D721Med (cell line): Measurements from ENCODE around the gene SH3RF3.

Experiments used
- DNase-seq: peaks from one replicate; pipeline ENCODE4 v3.0.0; 2011; ENCODE audit warnings: low spot score; ENCODE audit not compliant: insufficient read length
- FAIRE-seq: peaks from 2 replicates; lab custom pipeline; 2011; peaks lifted over from hg19 to GRCh38; lab: Jason Lieb, UNC
- TF ChIP-seq, protein P1 (sequence below): IDR thresholded peaks from 2 replicates; pipeline ENCODE4 v1.5.1; 2012; ENCODE audit warnings: mild to moderate bottlenecking, control low read depth; ENCODE audit not compliant: insufficient read depth; ENCODE audit errors: missing control alignments

SH3RF3 gene

DNA sequence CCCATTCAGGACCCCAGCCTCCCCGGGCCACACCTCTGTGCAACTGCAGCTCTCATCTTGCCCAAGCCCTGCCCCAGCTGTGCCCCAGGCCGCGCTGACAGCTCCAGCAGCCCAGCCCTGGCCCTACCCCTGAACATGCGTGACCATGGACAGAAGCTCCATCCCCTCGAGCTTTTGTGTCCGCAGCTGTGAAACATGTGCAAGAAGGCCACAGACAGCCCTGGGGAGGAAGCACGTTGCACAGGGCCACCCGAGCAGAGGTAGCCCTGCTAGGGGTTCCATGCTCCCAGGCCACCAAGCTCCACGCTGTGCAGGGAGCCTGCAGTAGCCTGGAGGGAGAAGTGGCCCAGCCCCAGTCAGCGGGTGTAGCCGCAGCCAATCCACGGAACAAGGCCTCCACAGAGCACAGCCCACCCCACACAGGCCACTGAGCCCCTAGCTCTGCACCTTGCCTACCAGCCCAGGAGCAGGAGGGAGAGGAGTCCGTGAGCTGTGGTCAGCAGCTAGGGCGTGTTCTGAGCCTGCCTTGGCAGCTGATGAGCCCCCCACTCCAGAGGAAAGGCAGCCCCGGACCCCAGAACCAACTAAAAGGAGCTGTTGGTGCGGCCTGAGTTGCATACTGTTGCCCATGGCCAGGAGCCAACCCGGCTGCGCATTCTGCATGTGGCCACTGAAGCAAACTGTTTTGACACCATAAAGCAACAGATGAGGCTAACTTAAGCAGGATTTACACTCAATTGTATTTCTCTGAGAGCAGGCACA lies 300.7 kb downstream of the SH3RF3 start:
- FAIRE-seq (no peak), DNase-seq (no peak)
- TF ChIP-seq, protein P1, sequence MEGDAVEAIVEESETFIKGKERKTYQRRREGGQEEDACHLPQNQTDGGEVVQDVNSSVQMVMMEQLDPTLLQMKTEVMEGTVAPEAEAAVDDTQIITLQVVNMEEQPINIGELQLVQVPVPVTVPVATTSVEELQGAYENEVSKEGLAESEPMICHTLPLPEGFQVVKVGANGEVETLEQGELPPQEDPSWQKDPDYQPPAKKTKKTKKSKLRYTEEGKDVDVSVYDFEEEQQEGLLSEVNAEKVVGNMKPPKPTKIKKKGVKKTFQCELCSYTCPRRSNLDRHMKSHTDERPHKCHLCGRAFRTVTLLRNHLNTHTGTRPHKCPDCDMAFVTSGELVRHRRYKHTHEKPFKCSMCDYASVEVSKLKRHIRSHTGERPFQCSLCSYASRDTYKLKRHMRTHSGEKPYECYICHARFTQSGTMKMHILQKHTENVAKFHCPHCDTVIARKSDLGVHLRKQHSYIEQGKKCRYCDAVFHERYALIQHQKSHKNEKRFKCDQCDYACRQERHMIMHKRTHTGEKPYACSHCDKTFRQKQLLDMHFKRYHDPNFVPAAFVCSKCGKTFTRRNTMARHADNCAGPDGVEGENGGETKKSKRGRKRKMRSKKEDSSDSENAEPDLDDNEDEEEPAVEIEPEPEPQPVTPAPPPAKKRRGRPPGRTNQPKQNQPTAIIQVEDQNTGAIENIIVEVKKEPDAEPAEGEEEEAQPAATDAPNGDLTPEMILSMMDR: no peak

DNA sequence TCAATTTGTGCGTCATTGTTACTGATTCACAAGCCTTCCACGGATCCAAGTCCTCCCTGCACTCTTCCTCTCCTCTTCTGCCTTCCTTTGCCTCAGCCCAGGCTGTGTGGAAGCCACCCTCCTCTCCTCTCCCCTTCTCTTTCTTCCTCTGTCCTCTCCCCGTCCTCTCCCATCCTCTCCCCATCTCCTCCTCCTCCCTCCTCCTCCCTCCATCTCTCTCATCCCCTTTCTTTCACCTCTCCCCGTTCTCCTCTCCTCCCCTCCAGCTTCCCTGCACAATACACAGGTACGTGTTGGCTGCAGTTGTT lies 301.3 kb downstream of the SH3RF3 start:
- no peak for DNase-seq
- TF ChIP-seq, protein P1: no peak
- no peak for FAIRE-seq

DNA sequence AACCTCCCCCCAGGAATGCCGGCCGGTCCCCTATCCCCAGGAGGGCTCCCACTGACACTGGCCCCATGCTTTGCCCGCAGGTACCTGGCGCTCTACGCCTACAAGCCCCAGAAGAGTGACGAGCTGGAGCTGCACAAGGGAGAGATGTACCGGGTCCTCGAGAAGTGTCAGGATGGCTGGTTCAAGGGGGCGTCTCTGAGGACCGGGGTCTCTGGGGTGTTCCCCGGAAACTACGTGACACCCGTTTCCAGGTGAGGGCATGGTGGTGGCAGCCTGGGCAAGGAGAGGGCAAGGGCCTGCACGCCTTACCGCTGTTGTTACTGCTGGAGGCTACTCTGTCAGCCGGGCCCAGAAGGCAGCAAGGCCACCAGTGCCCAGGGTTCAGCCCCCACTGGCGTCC lies 303.4 kb downstream of the SH3RF3 start:
- no peak for FAIRE-seq
- no peak for DNase-seq
- TF ChIP-seq, protein P1: no peak

DNA sequence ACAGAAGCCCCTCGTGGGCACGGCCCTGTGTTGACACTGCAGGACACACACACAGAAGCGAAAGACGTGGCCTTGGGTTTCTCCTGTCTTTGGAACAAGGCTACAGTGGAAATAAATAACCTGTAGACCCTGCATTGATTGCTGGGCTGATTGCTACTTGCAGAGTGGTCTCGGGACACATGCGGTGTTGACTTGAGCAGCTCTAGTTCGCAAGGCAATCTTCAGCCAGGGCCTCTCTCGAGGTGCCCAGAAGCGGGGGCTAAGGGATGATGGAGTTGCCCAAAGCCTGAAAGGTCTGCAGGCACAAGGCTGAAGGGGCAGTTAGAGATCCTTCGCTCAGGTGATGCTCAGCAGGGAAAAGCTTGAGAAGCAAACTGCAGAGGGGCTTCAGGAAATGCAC lies 304.5 kb downstream of the SH3RF3 start:
- DNase-seq: no peak
- no peak for FAIRE-seq
- TF ChIP-seq, protein P1: no peak

DNA sequence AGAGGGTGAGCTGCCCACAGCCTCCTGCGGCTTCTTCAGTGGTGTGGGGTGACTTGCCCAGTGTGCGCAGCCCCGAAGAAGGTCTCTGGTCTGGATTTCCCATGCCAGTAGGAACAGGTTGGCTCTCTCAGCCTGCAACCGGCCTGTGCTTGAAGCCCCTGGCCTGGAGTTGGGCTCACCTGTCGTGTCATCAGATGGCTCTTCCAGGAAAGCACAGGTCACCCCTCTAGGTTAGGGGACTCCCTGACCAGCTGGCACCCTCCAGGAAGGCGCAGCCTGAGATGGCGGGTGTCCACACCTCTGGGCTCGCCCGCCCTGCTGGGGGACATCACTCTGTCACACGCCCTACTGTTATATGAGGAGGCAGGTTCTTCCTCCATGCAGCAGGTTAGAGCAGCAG lies 304.9 kb downstream of the SH3RF3 start:
- TF ChIP-seq, protein P1: no peak
- DNase-seq: no peak
- no peak for FAIRE-seq

DNA sequence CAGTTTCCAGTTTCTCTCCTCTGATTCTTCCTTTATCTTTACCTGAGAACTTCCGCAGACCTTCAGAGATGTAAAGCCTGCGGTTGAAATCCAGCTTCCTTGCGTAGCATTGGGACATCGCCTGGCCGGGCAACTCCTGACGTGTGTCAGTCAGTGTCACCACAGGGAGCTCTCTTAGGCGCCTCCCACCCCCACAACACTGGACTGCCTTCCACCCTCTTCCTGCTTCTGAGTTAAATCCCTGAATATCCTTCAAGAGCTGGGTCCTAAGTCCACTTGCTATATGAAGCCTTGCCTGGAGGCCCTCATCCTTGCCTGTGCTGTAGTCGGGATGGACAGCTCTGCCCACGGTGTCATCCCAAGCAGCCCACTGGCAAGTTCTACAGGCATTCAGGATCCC lies 305.3 kb downstream of the SH3RF3 start:
- no peak for DNase-seq
- no peak for FAIRE-seq
- TF ChIP-seq, protein P1: no peak

DNA sequence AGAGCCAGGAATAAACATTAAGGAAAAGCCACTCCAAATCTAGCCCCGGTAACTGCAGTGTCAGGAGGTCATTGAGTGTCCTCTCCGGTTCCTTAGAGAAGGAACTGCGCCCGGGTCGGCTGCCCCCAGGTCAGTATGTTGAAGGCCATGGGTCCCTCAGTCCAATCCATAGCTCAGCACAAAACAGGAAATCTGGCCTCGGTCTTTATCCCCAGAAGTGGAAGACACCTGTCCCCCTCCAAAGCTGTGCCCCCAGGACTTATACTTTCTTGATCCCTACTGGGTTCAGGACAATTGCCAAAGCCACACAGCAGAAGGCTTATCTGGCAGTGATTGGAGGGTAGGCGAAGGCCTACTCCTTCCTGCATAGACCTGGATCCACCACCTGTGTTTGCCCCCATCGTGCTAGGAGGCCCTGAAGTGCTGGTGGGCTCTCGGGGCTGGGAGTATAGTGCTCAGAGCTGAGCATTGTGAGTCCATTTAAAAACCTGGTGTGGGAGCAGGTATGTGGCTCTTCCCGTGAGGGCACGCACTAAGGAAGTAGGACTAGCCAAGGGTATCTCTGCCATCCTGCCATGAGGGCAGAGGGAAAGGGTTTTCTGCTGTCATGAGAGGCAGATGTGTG lies 306.2 kb downstream of the SH3RF3 start:
- FAIRE-seq (no peak), DNase-seq (no peak)
- TF ChIP-seq, protein P1: no peak
